DMS153 treated with DMSO at 0.1 percent for 48 hours (cell line): Measurements from ENCODE around the gene S100A16.

Experiments
- DNase-seq: peaks from one replicate; lab custom pipeline; 2025; ENCODE audit not compliant: unreplicated experiment; lab: John Stamatoyannopoulos, UW

Gene S100A16

GRCh38 chr1:153616144-153616916 is 3.4 kb upstream of the S100A16 start, which contains the start of gene S100A14:
Gene S100A14, minus strand, starts transcription at chr1:153616325. Its CDS starts 467 bp downstream, at chr1:153615858.
- DNase-seq = peak; percentile 49

- no peak for DNase-seq
These were observed 2.5 kb upstream of the S100A16 start for GRCh38 chr1:153615406-153615805.

- DNase-seq = no peak
These were observed 2.0 kb upstream of the S100A16 start for GRCh38 chr1:153614906-153615305.

GRCh38 chr1:153614189-153614900 is 1.4 kb upstream of the S100A16 start:
- no peak for DNase-seq

GRCh38 chr1:153613406-153613805 is 469 bp upstream of the S100A16 start:
- no peak for DNase-seq

- no peak for DNase-seq
These were observed 704 bp downstream of the S100A16 start for GRCh38 chr1:153612111-153612754.

GRCh38 chr1:153611356-153611755 is 1.6 kb downstream of the S100A16 start:
- DNase-seq = no peak

GRCh38 chr1:153610811-153611301 is 2.1 kb downstream of the S100A16 start:
- no peak for DNase-seq

GRCh38 chr1:153610334-153610733 is 2.6 kb downstream of the S100A16 start:
- DNase-seq = no peak

- no peak for DNase-seq
These were observed 3.4 kb downstream of the S100A16 start for GRCh38 chr1:153609585-153609907.

- DNase-seq = no peak
These were observed 4.0 kb downstream of the S100A16 start for GRCh38 chr1:153608742-153609584.

- DNase-seq = no peak
These were observed 4.8 kb downstream of the S100A16 start for GRCh38 chr1:153608089-153608682.

- DNase-seq = no peak
These were observed 5.6 kb downstream of the S100A16 start for GRCh38 chr1:153607381-153607780.

GRCh38 chr1:153606194-153606593 is 6.7 kb downstream of the S100A16 start:
- DNase-seq = no peak

- no peak for DNase-seq
These were observed 10.2 kb downstream of the S100A16 start for GRCh38 chr1:153602749-153603148.

GRCh38 chr1:153599847-153600246 is 13.1 kb downstream of the S100A16 start:
- no peak for DNase-seq

- DNase-seq = no peak
These were observed 14.4 kb downstream of the S100A16 start for GRCh38 chr1:153598309-153599172.

- DNase-seq = no peak
These were observed 15.7 kb downstream of the S100A16 start for GRCh38 chr1:153597206-153597605.

GRCh38 chr1:153592748-153593147 is 20.2 kb downstream of the S100A16 start:
- no peak for DNase-seq

- no peak for DNase-seq
These were observed 24.5 kb downstream of the S100A16 start for GRCh38 chr1:153588482-153588881.
